SIG-M5 treated with dmso at 0.1 percent for 504 hours (cell line): ENCODE data around the gene CYSTM1.

Source experiments
- DNase-seq: peaks from one replicate; lab custom pipeline; 2025; ENCODE audit not compliant: unreplicated experiment; lab: John Stamatoyannopoulos, UW

The CYSTM1 gene

GRCh38 chr5:140174465-140175366 lies at the start of gene CYSTM1:
CYSTM1 (plus strand) TSS chr5:140175188; CDS start chr5:140194466, 19,278 bp downstream.
- DNase-seq = peak; percentile 90

- DNase-seq = no peak
Observed at GRCh38 chr5:140125637-140126036, 49.4 kb upstream of the CYSTM1 start, which contains the start of gene IGIP. IGIP (plus strand) TSS chr5:140125937; CDS start chr5:140128477, 2,540 bp downstream.

- DNase-seq = no peak
Observed at GRCh38 chr5:140126315-140127012, 48.5 kb upstream of the CYSTM1 start.

GRCh38 chr5:140128376-140128775 lies 46.6 kb upstream of the CYSTM1 start:
- no peak for DNase-seq

- DNase-seq = no peak
Observed at GRCh38 chr5:140130949-140131733, 43.8 kb upstream of the CYSTM1 start.

- DNase-seq = peak; percentile 87
Observed at GRCh38 chr5:140131967-140132409, 43.0 kb upstream of the CYSTM1 start.

- no peak for DNase-seq
Observed at GRCh38 chr5:140133514-140134167, 41.3 kb upstream of the CYSTM1 start.

GRCh38 chr5:140134277-140134935 lies 40.6 kb upstream of the CYSTM1 start:
- DNase-seq = no peak

GRCh38 chr5:140135127-140135526 lies 39.9 kb upstream of the CYSTM1 start:
- DNase-seq = no peak

GRCh38 chr5:140136624-140137023 lies 38.4 kb upstream of the CYSTM1 start:
- DNase-seq = no peak

- DNase-seq = no peak
Observed at GRCh38 chr5:140140435-140140834, 34.6 kb upstream of the CYSTM1 start.

GRCh38 chr5:140141241-140141640 lies 33.7 kb upstream of the CYSTM1 start:
- DNase-seq = no peak

GRCh38 chr5:140142246-140142645 lies 32.7 kb upstream of the CYSTM1 start:
- DNase-seq = no peak

GRCh38 chr5:140142856-140143255 lies 32.1 kb upstream of the CYSTM1 start:
- DNase-seq = no peak

GRCh38 chr5:140143521-140144258 lies 31.3 kb upstream of the CYSTM1 start:
- DNase-seq = no peak

GRCh38 chr5:140145256-140145655 lies 29.7 kb upstream of the CYSTM1 start:
- no peak for DNase-seq

- DNase-seq = peak; percentile 62
Observed at GRCh38 chr5:140145818-140146522, 29.0 kb upstream of the CYSTM1 start.

GRCh38 chr5:140146523-140146842 lies 28.5 kb upstream of the CYSTM1 start:
- no peak for DNase-seq

- no peak for DNase-seq
Observed at GRCh38 chr5:140147460-140147859, 27.5 kb upstream of the CYSTM1 start.
